ENCODE results near the gene ENTPD6.
"Not testable (repeated sequence)": the region's sequence is repeated elsewhere in the genome, so short reads cannot be mapped to it uniquely, and the experiment has no call there.

ENTPD6 gene

DNA sequence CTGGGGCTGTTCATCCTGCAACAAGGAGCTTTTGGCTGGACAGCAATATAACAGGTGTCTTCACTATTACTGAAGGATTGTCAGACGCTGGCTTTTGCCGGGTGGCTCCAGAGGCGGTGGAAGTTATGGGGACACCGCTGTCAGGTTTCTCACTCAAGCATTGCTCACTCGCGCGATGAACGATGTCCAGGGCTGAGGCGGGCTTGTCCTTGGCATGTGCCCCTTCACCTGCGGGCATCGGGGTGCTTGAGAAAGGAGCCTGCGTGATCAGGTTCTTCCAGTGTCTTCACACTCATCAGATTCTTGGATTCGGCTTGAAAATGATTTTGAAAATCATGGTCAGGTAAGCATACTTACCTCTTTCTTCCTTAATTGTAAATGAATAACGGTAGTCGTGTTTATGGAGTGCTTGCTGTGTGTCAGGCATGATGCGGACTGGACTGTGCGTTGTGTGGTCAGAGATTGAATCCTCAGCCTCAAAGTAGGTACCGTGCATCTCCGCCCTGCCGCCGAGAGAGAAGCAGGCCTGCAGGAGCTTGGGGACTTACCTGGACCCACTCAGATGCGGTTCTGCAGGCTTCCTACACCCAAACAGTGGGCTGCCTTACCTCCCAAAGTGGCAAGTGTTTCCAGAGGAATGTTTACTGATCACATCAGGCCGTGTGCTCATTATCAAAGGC lies 34.1 kb downstream of the ENTPD6 start:
- DNase-seq (ENCODE audit: insufficient read length) (no peak), FAIRE-seq (no peak)
- TF ChIP-seq POLR2A (IDR thresholded peaks at IDR 0.05; ENCODE audit: low read depth, low read length) (no peak), TAF1 (IDR thresholded peaks at IDR 0.05; ENCODE audit: borderline replicate concordance, low read depth, low read length) (no peak), POLR2AphosphoS5 (IDR thresholded peaks at IDR 0.05; ENCODE audit: low read depth, low read length) (no peak)

DNA sequence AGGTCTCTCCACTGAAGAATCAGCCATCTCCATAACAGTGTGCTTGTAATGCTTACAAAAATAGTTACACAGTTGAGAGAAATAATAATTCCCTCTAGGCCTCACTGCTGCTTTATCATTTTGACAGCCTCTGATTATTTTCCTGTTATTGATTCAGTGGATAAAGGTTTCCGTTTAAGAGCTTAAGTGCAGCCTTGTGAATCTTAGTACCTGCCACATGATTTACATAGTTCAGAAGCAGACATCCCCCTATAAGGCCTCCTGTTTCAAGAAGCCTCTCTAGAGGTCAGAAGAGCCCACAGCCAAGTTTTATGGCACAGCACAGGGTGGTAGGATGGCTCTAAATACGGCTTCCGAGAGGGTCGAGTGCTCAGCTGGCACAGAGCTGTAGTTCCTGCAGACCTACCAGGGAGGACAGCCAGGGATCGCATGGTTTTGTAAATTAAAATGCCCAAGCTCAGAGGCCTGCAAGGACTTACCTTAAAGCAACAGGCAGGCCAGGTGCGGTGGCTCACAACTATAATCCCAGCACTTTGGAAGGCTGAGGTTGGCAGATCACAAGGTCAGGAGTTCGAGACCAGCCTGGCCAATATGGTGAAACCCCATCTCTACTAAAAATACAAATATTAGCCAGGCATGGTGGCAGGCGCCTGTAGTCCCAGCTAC lies 34.8 kb downstream of the ENTPD6 start:
- DNase-seq (ENCODE audit: insufficient read length) (no peak), FAIRE-seq (no peak)
- TF ChIP-seq POLR2A (IDR thresholded peaks at IDR 0.05; ENCODE audit: low read depth, low read length) (no peak), TAF1 (IDR thresholded peaks at IDR 0.05; ENCODE audit: borderline replicate concordance, low read depth, low read length) (no peak), POLR2AphosphoS5 (IDR thresholded peaks at IDR 0.05; ENCODE audit: low read depth, low read length) (no peak)

DNA sequence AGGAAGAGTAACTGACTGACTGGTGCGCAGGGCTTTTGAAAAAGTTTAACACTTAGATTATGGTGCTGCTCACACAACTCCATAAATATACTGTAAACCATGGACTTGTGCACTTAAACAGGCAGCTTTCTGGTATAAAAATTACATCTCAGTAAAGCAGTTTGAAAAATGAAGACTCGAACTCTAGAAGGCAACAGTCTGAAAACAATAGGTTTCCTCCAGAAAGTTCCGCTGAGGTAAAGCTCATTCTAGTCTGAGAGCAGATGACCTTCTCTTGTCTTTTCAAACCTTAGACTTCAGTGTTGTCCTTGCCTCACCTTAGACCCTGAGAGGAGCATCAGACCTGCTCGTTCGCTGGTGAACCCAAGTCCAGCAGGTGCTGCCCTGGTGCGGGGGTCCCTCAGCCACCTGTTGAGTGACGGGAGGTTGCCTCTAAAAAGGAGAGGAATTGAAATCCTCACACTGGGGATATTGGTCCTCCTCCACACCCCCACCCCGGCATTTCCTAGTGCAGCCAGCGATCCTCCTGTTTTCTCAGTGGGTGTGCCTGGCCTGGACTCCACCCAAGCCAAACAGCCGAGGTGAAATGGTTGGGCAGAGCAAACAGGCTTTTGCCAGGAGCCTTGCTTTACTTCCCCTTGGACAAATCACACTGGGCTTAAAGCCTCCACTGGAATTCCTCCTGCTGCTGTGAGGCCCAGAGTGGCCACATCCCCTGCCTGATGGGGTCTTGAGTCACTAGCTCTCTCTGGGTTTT lies 37.7 kb downstream of the ENTPD6 start:
- no peak for FAIRE-seq
- no peak for TF ChIP-seq TAF1 (IDR thresholded peaks at IDR 0.05; ENCODE audit: borderline replicate concordance, low read depth, low read length)
- no peak for TF ChIP-seq POLR2AphosphoS5 (IDR thresholded peaks at IDR 0.05; ENCODE audit: low read depth, low read length)
- no peak for TF ChIP-seq POLR2A (IDR thresholded peaks at IDR 0.05; ENCODE audit: low read depth, low read length)
- no peak for DNase-seq (ENCODE audit: insufficient read length)

DNA sequence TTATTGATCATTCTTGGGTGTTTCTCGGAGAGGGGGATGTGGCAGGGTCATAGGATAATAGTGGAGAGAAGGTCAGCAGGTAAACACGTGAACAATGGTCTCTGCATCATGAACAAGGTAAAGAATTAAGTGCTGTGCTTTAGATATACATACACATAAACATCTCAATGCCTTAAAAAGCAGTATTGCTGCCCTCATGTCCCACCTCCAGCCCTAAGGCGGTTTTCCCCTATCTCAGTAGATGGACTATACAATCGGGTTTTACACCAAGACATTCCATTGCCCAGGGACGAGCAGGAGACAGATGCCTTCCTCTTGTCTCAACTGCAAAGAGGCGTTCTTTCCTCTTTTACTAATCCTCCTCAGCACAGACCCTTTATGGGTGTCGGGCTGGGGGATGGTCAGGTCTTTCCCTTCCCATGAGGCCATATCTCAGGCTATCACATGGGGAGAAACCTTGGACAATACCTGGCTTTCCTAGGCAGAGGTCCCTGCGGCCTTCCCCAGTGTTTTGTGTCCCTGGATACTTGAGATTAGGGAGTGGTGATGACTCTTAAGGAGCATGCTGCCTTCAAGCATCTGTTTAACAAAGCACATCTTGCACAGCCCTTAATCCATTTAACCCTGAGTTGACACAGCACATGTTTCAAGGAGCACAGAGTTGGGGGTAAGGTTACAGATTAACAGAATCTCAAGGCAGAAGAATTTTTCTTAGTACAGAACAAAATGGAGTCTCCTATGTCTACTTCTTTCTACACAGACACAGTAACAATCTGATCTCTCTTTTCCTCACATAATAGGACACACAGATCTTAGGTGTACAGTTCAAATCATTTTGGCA lies 38.7 kb downstream of the ENTPD6 start:
- not testable (repeated sequence) for DNase-seq (ENCODE audit: insufficient read length); FAIRE-seq

DNA sequence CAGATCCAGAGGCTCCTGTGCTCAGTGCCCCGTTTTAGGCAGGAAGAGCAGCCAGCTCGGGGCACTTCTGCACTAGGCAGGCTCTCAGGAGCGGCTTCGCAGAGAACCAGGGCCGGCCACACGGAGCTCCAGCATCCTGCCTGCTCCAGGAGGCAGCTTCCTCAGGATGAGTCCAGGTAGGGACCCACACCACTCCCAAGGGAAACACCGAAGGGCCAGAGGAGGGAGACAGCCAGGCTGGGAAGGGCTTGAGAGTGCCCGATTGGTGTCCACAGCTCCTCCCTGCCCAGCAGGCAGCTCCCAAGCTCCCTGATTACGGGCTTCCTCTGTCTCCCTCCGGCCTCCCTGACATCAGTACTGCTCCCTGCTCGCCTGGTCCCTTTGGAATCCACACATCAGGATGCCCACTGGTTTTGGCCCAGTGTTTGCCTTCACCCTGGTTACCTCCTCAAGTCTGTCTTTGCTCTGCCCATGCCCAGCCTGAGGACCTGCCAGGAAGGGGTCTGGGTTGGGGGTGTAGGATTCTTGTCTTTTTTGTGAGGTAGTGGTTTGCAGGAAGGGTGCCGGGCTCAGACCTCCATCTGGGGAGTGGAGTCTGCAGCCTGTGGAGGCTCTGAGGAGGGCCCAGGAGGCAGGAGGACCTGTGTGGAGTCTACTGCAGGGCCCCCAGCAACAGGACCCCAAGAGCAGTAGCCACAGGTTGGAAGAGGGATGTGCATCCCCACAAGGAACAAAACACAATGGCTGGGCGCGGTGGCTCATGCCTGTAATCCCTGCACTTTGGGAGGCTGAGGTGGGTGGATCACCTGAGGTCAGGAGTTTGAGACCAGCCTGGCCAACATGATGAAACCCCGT lies 41.2 kb downstream of the ENTPD6 start:
- DNase-seq (ENCODE audit: insufficient read length) (no peak), FAIRE-seq (no peak)
- no peak for TF ChIP-seq POLR2AphosphoS5 (IDR thresholded peaks at IDR 0.05; ENCODE audit: low read depth, low read length)
- no peak for TF ChIP-seq POLR2A (IDR thresholded peaks at IDR 0.05; ENCODE audit: low read depth, low read length)
- no peak for TF ChIP-seq TAF1 (IDR thresholded peaks at IDR 0.05; ENCODE audit: borderline replicate concordance, low read depth, low read length)

DNA sequence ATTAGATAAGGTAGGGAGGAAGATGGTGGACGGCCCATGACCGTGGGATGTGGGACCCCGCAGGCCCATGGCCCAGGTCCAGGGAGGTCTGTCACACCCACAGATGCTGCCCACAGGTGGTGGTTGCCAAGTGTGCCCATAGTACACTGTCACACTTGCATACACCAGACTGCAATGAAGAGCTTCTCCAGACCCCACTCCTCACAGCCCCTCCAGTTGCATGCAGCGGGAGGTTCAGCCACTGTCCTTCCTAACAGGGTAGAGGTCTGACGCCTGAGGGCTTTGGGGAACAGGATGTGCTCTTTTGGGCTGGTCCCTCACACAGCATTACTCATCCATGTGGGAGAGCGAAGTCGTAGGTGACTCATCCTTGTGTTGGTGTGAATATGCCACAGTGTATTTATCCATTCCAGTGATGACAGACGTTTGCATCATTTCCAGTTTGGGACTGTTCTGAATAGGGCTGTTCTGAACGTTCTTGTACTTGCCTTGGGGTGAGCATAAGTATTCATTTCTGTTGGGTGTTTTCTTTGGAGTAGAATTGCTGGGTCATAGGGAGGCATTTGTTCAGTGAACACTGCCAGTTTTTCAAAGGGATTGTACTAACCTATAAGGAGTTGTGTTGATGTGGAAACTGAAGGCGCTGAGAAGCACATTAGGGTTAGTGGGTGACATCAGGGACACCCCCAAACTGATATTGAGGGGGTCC lies 42.3 kb downstream of the ENTPD6 start:
- DNase-seq (ENCODE audit: insufficient read length), result no peak
- TF ChIP-seq TAF1 (IDR thresholded peaks at IDR 0.05; ENCODE audit: borderline replicate concordance, low read depth, low read length) (no peak), POLR2A (IDR thresholded peaks at IDR 0.05; ENCODE audit: low read depth, low read length) (no peak), POLR2AphosphoS5 (IDR thresholded peaks at IDR 0.05; ENCODE audit: low read depth, low read length) (no peak)
- no peak for FAIRE-seq

DNA sequence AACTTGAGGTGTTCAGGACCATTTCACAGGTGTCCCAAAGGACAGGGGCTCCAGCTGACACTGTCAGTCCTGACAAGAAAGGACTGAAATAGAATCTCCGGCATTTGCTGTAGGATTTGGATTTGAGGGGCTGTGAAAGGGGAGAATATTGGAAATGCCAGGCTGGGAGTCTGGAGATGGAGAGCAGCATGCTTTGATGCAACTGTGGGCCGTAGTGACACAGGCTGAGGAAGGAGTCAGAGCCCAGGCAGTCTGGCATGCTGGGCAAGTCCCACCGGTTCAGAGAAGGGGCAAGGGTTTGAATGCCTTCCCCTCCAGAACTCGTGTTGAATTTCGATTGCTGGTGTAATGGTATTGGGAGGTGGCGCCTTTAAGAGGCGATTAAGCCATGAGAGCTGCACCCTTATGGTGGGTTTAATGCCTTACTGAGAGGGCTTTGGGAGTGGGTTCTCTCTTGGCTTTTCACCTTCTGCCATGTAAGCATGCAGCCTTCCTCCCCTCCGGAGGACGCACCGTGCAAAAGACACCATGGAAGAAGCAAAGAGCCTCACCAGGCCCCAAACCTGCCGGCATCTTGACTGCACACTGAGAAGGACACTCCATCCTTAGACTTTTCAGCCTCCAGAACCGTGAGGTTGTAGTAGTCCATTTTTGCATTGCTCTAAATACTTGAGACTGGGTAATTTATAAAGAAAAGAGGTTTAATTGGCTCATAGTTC lies 43.0 kb downstream of the ENTPD6 start:
- TF ChIP-seq POLR2A (IDR thresholded peaks at IDR 0.05; ENCODE audit: low read depth, low read length) (no peak), POLR2AphosphoS5 (IDR thresholded peaks at IDR 0.05; ENCODE audit: low read depth, low read length) (no peak), TAF1 (IDR thresholded peaks at IDR 0.05; ENCODE audit: borderline replicate concordance, low read depth, low read length) (no peak)
- DNase-seq (ENCODE audit: insufficient read length) (no peak), FAIRE-seq (no peak)

DNA sequence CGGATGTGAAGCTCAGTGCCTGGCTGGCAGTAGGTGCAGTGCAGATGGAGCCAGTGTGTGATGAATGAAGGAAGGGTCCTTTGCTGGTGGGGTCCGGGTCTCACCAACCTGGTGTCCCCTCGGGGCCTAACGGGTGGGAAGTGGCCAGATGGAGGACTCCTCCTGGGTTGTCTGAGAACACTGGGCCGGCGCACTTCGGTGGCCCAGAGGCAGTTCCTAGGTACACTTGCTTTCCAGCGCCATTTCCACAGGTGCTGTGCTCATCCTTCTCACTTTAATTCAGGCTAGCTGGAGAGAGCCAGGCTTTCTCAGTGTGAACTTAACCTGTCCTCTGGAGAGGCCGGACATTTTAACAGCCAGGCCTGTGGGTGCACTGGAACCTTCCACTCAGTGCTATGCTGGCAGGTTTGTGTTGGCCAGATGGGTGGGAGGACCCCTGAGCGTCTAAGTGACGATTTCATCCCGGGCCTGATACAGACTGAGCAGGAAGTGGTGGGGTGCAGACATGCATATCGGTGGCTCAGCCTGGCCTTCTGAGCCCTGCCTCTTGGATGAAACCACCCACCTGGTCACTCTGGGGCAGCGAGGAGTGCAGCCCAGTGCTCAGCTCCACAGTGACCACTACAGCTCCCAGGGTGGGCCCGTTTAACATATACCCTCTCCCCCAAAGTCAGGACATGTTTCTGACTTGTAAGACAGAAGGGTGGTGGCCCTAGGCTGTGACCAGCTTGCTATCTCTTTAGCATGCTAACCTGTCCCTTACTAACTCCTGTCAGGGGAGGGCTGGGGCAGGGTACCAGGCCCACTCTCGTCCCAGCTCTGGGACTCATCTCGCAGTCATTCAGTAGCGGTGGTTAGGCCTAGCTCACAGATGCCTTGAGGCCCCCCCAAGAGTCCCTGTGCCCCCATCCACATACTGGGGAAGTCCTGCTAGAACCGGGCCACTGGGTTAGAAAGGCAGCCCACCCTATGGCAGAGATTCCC lies 44.2 kb downstream of the ENTPD6 start:
- DNase-seq (ENCODE audit: insufficient read length) (no peak), FAIRE-seq (no peak)
- no peak for TF ChIP-seq POLR2A (IDR thresholded peaks at IDR 0.05; ENCODE audit: low read depth, low read length)
- no peak for TF ChIP-seq POLR2AphosphoS5 (IDR thresholded peaks at IDR 0.05; ENCODE audit: low read depth, low read length)
- TF ChIP-seq TAF1 (IDR thresholded peaks at IDR 0.05; ENCODE audit: borderline replicate concordance, low read depth, low read length), result no peak

DNA sequence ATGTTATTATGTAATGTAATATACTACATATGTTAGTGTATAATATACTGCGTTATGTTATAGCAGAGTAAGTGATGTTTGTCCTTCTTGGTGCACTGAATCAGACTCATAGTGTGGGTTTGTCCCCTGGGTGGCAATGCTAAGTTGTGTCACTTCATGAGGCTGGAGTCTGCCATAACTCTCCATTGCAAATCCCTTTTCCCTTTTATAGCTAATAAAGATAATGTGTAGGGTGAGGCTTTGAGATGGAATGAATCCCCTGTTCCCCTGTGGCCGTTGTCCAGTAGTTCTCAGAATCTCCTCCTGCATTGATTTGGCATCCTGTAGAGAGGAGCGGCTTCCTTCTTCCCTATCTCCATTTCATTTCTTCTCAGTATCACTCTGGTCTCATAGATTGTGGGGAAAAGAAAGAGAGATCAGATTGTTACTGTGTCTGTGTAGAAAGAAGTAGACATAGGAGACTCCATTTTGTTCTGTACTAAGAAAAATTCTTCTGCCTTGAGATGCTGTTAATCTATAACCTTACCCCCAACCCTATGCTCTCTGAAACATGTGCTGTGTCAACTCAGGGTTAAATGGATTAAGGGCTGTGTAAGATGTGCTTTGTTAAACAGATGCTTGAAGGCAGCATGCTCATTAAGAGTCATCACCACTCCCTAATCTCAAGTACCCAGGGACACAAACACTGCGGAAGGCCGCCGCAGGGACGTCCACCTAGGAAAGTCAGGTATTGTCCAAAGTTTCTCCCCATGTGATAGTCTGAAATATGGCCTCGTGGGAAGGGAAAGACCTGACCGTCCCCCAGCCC lies 45.5 kb downstream of the ENTPD6 start:
- FAIRE-seq, result not testable (repeated sequence)

DNA sequence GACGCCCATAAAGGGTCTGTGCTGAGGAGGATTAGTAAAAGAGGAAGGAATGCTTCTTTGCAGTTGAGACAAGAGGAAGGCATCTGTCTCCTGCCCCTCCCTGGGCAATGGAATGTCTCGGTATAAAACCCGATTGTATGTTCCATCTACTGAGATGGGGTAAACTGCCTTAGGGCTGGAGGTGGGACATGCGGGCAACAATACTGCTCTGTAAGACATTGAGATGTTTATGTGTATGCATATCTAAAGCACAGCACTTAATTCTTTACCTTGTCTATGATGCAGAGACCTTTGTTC lies 46.1 kb downstream of the ENTPD6 start:
- FAIRE-seq; DNase-seq (ENCODE audit: insufficient read length): not testable (repeated sequence)

More for the DNA sequence above, 45.5 kb downstream of the ENTPD6 start:
- DNase-seq (ENCODE audit: insufficient read length), result not testable (repeated sequence)
